ENCODE data around the gene ARPC5.

GRCh38 chr1:183582021-183582713, 53.4 kb downstream of the ARPC5 start:
- TF ChIP-seq CTCF (IDR thresholded peaks at IDR 0.05) (no peak), POLR2A (IDR thresholded peaks at IDR 0.05) (no peak), POLR2AphosphoS5 (IDR thresholded peaks at IDR 0.05) (no peak)
